HUDEP-2 (cell line): ENCODE results near the gene EP400.

ENCODE experiments used
- DNase-seq, 76 experiments: peaks; one replicate each; lab custom pipeline; 2025; ENCODE audit not compliant: unreplicated experiment in 76 of 76; lab: John Stamatoyannopoulos, UW

The EP400 gene, protein sequence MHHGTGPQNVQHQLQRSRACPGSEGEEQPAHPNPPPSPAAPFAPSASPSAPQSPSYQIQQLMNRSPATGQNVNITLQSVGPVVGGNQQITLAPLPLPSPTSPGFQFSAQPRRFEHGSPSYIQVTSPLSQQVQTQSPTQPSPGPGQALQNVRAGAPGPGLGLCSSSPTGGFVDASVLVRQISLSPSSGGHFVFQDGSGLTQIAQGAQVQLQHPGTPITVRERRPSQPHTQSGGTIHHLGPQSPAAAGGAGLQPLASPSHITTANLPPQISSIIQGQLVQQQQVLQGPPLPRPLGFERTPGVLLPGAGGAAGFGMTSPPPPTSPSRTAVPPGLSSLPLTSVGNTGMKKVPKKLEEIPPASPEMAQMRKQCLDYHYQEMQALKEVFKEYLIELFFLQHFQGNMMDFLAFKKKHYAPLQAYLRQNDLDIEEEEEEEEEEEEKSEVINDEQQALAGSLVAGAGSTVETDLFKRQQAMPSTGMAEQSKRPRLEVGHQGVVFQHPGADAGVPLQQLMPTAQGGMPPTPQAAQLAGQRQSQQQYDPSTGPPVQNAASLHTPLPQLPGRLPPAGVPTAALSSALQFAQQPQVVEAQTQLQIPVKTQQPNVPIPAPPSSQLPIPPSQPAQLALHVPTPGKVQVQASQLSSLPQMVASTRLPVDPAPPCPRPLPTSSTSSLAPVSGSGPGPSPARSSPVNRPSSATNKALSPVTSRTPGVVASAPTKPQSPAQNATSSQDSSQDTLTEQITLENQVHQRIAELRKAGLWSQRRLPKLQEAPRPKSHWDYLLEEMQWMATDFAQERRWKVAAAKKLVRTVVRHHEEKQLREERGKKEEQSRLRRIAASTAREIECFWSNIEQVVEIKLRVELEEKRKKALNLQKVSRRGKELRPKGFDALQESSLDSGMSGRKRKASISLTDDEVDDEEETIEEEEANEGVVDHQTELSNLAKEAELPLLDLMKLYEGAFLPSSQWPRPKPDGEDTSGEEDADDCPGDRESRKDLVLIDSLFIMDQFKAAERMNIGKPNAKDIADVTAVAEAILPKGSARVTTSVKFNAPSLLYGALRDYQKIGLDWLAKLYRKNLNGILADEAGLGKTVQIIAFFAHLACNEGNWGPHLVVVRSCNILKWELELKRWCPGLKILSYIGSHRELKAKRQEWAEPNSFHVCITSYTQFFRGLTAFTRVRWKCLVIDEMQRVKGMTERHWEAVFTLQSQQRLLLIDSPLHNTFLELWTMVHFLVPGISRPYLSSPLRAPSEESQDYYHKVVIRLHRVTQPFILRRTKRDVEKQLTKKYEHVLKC (N-terminal part only)

DNA sequence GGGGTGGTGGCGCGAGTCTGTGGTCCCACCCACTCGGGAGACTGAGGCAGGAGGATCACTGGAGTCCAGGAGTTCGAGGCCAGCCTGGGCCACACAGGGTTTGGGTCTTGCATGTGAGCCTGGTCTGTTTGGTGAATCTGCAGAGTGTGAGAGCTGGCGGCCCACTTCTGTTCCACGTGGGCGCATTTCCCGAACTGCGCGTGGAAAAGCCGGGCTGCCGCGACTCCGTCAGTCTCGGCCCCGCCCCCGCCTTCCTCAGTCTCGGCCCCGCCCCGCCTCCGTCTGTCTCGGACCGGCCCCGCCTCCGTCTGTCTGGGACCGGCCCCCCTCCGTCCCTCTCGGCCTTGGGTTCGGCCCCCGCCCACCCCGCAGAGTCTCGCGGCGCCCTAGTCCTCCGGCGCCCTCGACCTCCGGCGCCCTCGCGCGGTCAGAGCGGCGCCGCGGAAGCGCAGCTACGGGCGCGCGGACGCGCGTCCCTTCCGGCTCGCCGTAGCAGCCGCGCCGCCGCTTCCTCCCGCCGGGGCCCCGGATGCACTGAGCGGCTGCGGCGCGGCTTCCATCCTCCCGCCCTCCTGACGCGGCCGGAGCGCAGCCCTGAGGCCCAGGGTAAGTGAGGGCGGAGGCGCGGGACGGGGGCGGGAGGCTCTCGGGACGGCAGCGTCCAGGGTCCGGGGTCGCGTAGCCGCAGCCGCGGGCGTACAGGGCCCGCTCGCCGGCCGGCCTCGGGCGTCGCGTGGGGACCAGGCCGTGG lies at the start of gene EP400:
Gene EP400 (plus strand): TSS at position 512 of the 751 bp plus-strand sequence. CDS start 10,678 bp downstream, outside the sequence.
- peak in 74 of 76 experiments; percentile 20 to 96 (median 86) for DNase-seq

DNA sequence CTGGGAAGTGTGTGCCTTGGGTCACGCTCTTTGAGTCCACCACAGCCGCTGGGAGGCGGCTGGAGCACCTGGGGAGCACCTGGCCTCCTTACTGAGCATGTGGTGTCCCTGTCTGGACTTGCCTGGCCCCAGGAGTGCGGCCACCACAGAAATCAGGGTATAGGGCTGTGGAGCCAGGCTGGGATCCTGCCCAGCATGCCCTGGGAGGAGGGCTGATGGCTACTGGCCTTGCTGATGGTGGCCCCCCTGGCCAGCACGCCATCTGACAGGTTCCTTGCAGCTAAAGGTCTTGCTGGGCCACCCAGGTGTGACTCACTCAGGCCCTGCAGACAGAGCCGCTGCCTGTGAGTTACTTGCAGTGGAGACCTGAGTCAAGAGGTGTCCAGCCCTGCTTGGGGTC lies 49.3 kb upstream of the EP400 start:
- DNase-seq = no peak

DNA sequence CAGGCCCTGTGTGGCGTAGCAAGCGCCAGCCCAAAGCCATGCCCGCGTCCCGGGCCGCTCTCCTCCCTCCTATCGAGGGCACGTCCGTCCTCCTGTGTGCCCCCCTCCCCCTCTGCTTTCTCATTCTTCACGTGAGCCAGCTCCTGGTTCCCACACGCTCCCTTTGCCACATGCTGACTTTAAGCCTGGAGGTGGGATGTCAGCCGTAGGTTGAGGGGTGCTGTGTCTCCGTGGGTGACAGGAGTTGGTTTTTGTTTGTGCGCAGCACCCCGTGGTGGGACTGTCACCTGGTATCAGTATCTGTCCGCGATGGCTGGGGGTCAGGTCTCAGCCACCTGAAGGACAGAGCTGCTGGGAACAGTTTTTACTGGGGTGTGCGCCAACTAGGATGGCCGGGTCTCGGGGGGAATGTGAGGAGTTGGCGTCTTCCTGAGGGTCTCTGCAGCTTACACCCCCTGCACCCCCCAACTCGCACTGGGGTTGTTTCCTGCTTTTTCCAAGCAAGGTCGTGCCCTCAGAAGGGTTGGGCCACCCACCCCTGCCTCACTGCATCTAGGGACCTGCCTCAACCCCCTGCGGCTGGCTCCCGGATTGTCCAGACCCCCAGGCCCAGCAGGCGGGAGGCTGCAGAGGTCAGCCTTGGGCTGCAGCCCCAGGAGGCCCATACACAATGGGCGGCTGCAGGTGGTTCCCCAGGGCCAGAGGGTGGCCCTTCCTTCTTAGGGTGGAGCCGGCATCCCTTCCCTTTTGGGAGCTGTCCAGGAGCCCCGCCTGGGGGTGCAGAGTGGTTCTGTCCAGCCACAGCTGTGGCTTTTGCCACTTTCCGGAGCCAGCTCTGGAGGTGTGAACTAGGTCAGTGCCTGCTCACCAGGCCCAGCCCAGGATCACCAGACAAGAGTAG lies 48.1 kb upstream of the EP400 start:
- peak in 13 of 76 experiments; percentile 3 to 35 (median 13) for DNase-seq

DNA sequence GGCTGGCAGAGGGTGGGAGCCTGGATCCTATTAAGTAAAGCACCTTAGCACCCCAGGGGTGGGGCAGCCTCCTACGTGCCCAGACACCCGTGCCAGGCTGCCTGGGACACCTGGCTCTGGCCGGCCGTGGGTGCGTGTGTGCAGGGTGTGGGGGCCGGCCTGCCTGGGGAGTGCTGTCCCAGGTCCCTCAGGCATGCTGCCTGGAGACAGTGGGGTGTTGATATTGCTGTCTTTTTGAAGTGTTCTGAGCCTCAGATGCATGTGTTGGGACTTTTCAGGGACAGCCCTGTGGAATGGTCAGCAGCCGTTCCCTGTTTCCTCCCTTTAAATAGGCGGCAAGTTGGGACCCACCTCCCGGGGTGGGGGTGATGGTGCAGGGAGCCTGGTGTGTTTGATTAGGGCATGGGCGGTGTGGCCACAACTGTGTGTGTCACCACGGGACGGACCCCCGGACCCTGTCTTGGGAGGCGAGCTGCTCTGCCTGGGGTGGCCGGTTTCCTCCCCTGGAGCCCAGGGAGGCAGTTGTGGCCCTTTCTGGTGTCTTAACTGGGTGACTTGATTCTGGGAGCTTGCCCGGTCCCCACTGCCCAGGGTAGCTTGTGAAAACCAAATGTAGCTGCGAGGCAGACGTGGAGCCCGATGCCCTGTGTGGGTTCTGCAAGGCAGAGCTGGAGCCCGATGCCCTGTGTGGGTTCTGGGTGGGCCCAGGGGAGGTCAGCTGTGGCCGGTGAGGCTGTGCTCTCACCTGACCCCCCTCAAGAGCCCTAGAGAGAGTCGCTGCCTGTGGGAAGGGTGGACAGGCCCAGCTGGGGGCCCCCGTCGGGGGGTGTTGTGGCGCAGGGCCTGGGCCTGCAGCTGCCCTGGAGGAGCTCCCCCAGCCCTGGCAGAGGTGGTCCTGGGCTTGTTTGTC lies 47.2 kb upstream of the EP400 start:
- no peak for DNase-seq

DNA sequence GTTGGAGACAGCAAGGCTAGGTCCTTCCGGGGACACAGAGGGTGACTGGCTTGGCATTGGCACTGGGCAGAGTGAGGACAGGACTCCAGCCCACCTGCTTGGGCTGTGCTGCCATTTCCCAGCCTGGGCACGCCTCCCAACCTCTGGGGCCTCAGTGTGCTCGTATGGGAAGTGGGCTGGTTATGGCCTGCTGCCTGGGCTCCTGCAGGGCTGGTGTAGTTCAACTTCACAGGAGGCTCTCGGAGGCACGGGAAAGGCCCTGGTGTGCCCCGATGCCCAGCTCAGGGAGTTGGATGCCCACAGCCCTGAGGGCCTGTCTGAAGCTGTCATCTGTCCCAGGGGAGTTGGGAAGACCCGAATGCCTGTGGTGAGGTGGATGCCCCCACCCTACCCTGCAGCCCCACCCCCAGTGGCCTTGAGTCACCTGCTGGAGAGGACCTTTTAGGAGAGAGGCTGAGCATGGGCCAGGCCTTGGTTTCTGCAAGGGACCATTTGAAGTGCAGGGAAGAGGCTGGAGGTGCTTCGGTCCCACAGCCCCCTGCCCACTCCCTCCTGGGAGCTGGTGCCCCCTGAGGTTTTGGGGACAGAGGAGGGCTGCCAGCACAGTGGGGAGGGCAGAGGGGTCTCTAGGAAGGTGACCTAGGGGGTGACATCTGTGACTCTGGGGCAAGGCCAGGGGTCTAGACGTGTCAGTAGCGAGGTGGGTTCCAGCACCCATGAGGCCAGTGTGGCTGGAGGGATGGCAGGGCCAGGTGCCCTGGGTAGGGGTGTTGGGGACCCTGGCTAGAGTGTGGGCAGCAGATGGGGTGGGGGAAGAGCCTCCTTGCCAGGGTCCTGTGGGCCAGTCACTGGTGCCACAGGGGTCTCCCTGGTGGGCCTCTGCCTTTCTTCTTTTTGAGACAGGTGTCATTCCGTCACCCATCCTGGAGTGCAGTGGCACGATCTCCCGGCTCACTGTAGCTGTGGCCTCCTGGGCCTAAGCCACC lies 46.2 kb upstream of the EP400 start:
- DNase-seq = no peak

DNA sequence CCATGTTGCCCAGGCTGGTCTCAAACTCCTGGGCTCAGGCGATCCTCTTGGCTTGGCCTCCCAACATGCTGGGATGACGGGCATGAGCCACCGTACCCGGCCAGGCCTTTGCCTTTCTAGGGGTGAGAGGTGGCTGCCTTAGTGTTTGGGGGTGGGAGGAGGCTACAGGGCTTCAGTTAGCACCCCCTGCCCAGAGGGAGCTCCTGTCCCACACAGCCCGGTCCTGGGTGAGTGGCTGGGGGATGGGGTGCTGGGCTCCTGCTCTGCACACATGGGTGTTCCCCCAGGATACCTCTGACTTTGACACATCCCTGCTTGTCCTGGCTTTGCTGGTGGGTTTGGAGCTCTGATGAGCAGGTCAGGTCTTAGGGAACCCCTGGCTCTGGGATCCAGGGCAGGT lies 45.4 kb upstream of the EP400 start:
- DNase-seq = no peak

DNA sequence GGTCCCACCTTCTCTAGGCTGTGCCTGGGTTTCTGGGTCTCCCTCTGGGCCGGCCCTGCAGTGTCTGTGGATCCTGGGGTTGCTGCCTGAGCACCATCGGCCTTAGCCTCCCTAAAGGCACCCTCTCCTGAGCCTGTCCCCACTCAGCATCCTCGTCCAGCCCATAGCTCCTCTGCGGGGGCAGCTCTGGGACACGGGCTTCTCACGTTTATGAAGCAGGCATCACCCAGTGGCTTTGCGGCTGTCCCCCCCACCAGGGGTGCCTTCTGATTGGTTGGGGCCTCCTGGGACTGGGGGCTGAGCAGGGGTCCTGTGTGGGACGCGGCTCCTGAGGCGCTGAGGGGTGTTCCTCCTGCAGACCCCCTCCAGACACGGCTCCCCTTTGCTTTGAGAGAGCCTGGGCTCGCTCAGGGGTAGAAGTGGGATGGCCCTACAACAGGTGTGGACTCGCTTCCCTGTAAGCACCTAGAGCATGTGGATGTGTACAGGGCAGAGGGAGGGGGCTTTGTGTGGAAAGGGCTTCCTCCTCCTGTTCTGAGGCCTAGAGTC lies 44.6 kb upstream of the EP400 start:
- DNase-seq = no peak

DNA sequence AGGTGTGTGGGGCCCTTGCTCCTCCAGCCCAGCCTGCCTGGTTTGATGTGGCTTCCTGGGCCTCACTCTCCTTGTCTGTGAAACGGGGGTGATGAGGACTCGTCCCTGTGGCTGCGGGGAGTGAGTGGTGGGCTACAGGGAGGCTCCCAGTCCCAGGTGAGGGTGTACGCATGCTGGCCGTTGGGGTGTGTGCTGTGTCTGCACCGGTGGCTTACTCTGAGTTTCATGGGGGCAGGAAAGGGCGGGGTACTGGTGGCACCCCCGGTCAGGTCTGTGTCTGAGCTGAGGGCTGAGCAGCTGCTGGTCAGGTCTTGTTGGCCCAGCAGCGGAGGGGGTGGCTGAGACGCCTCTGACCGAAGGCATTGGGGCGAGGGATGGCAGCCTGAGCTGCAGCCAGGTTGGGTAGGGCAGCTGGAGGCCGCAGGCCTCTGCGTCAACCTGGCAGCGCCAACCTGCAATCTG lies 44.1 kb upstream of the EP400 start:
- no peak for DNase-seq

DNA sequence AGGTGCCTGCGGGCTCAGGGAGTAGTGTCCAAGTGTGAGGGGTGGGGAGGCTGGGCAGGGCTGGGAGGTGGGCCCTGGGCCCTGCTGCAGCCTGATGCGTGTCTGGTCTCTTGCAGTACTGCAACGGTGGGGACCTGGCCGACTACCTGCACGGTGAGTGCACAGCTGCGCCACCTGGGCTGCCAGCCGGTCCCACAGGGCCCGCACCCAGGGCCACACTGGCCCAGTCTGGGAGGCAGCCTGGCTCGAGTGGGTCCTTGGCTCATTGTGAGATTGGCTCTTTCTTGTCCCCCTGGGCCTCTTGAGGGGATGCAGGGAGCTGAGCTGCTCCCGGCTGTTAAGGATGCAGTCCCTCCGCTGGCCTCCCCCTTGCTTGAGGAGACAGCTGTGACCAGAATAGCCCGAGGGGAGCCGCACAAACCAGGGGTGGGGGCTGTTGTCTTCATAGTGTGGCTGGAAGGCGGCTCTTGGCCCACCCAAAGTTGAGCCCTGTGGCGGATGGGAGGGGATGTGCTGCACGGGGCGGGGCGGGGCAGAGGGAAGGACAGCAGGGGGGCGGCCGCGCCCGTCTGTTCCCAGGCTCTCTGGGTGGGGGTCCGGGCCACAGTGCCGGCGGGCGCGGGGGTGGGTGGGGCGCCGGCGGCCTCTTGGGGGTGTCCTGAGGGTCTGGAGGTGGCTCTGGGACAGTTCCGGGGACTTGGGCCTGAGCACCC lies 42.2 kb upstream of the EP400 start:
- DNase-seq = no peak

DNA sequence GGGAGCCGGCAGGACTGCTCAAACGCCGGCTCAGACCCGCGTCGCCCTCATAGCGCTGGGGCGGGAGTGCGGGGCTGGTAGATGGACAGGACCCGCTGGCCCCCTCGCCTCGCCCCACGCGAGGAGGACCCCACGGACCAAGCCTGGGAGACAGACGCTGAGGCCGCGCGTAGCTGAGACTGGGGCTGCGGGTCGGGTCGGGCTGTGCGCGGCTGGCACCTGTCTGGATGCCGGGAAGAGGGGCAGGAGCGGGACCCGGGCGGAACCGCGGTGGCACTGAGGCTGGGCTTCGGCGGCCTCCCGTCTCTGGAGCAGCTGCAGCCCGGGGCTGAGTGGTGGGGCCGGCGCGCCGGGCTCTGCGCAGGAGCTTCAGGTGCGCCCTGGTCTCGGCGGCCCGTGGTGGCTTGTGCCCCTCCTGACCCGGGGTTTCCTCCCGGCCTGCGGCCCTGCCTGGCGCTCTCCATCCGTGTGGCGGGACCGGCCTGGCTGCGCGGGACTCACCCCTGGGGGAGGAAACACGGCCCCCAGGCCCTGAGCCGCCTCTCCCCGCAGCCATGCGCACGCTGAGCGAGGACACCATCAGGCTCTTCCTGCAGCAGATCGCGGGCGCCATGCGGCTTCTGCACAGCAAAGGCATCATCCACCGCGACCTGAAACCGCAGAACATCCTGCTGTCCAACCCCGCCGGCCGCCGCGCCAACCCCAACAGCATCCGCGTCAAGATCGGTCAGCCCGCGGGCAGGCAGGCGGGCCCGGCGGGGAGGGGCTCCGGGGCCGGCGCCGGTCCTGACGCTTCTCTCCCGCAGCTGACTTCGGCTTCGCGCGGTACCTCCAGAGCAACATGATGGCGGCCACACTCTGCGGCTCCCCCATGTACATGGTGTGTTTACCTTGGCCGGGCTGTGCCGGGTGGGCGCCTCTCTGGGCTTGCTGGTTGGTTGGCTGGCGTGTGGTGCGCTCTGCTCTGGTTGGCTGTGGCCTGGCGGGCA lies 41.4 kb upstream of the EP400 start:
- no peak for DNase-seq

DNA sequence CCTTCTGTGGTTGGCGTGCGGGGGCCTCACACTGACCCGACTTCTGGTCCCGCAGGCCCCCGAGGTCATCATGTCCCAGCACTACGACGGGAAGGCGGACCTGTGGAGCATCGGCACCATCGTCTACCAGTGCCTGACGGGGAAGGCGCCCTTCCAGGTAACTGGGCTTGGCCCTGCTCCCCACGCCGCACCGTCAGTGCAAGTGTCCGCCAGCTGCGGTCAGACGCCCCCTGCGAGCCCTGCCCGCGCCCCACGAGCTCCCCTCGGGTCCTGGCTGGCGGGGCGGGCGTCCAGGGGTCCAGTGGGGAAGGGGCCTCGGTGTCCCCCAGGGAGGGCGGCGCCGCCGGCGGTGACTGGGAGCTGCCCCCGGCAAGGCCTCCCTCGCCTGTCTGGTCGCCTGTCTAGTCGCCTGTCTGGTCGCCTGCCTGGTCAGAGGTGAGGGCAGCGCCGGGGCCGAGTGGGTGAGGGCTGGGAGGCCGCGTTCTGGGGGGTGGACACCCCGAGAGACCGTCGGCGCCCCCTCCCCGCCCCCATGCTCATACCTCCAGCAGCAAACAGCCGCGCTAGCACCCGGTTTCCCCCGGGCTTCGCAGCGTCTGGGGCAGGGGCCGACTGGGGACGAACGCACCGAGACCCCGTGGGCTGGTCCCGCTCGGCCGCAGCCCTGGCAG lies 40.5 kb upstream of the EP400 start:
- no peak for DNase-seq

DNA sequence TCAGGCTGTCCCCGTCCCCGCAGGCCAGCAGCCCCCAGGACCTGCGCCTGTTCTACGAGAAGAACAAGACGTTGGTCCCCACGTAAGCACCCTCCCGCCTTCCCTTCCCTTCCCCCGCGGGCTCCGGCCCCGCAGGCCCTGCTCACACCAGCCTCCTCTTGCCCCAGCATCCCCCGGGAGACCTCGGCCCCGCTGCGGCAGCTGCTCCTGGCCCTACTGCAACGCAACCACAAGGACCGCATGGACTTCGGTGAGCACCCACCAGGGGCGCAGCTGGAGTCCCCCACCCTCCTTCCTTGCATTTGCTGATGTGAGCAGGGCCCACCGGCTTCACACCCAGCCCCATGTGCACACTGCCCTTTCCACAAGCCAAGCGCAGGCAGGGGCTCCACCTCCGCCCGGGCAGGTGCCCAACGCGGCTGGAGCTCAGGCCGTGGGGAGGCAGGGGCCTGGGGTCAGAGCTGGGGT lies 40.0 kb upstream of the EP400 start:
- no peak for DNase-seq

DNA sequence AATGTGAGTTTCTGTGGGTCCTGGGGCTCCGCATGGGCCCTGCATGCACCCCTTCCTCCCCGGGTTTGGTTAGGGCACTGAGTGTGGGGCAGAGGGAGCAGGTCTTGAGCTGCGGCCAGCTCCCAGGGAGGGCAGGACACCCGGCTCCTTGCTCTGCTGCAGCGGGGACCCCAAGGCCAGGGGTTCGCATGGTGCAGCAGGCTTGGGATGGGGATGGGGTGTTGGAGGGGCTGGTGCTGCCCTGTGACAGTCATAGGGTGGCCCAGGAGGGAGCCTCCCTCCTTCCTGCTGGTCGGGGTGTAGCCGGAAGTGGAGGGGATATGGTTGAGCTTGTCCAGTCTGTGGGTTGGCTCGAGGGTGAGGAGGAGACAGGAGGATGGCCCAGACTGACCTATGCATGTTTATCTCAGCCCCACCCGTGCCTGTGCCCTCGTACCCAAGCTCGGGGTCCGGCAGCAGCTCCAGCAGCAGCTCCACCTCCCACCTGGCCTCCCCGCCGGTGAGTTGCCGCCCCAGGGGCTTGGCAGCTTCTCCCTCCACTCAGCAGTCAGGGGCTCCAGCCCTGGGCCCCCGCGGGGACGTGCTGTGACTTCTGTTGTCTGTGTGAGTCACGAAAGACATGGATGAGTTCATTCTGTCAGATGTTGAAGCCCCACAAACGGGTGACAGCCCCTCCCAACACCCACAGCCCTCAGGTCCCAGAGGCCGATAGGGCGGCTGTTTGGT lies 39.3 kb upstream of the EP400 start:
- DNase-seq = no peak
